Spleen (tissue), 11 donors: Measurements from ENCODE around the gene UBLCP1. TPM values are rescaled to one million over a fixed set of nuclear protein-coding genes. Genes with fewer than 3 reads are reported as not detected.
"Not testable (repeated sequence)": the region's sequence is repeated elsewhere in the genome, so short reads cannot be mapped to it uniquely, and the experiment has no call there.

Source experiments
- DNase-seq: peaks from one replicate; pipeline ENCODE4 v3.0.0-alpha.2; 2020
- H3K27ac ChIP-seq, 8 donors: fragments of 200-600 bp; sonication (generic) in 7 of 8; 1 replicate in 4 of 8; 2 replicates in 4 of 8; pipeline versions ENCODE4 v1.5.0 to v1.8.0; 2016 to 2021; ENCODE audit warnings: inconsistent platforms in 4 of 8, mild to moderate bottlenecking in 4 of 8, moderate library complexity in 1 of 8
- H3K27me3 ChIP-seq, 7 donors: fragments of 200-600 bp; sonication (generic) in 6 of 7; replicated peaks in 1 of 7; 1 replicate in 4 of 7; 2 replicates in 3 of 7; pipeline versions ENCODE4 v1.5.0 to v1.8.0; 2016 to 2021; ENCODE audit warnings: inconsistent platforms in 3 of 7, mild to moderate bottlenecking in 1 of 7
- H3K36me3 ChIP-seq, 6 donors: fragments of 200-600 bp; sonication (generic) in 5 of 6; 1 replicate in 4 of 6; 2 replicates in 2 of 6; pipeline versions ENCODE4 v1.5.0 to v1.8.0; 2016 to 2021; ENCODE audit warnings: inconsistent platforms in 2 of 6
- H3K4me1 ChIP-seq, 6 donors: fragments of 200-600 bp; sonication (generic) in 5 of 6; 1 replicate in 3 of 6; 2 replicates in 3 of 6; pipeline versions ENCODE4 v1.5.0 to v1.8.0; 2016 to 2021; ENCODE audit warnings: inconsistent platforms in 3 of 6
- H3K4me3 ChIP-seq, 8 donors: fragments of 200-600 bp; sonication (generic) in 7 of 8; 1 replicate in 4 of 8; 2 replicates in 4 of 8; pipeline versions ENCODE4 v1.5.0 to v1.8.0; 2016 to 2021; ENCODE audit warnings: inconsistent platforms in 4 of 8, mild to moderate bottlenecking in 4 of 8, moderate library complexity in 2 of 8
- H3K9me3 ChIP-seq, 8 donors: fragments of 200-600 bp; sonication (generic) in 7 of 8; 1 replicate in 4 of 8; 2 replicates in 4 of 8; pipeline versions ENCODE4 v1.5.0 to v1.8.0; 2016 to 2021; ENCODE audit warnings: inconsistent platforms in 4 of 8
- CTCF ChIP-seq, 11 experiments: fragments of 200-600 bp in 7 of 11; fragments of 450-650 bp in 4 of 11; sonication (generic) in 4 of 11; IDR thresholded peaks in 8 of 11; conservative IDR thresholded peaks in 3 of 11; 1 replicate in 7 of 11; 2 replicates in 4 of 11; pipeline versions ENCODE4 v1.4.0 to v1.8.0; 2016 to 2021; ENCODE audit warnings: antibody characterized with exemption in 11 of 11, inconsistent platforms in 4 of 11, mild to moderate bottlenecking in 1 of 11
- POLR2A ChIP-seq, 3 donors: fragments of 450-650 bp; IDR thresholded peaks; one replicate each; pipeline ENCODE4 v1.5.1; 2017; ENCODE audit warnings: antibody characterized with exemption in 3 of 3, mild to moderate bottlenecking in 1 of 3
- POLR2AphosphoS5 ChIP-seq, 3 donors: sonication (generic); formaldehyde crosslinking; IDR thresholded peaks; one replicate each; pipeline ENCODE4 v1.5.1; 2017; ENCODE audit warnings: antibody characterized with exemption in 3 of 3
- WGBS, 5 donors: extraction: QIAGEN DNeasy Blood & Tissue Kit in 3 of 5; methylation state at CpG; one replicate each; pipeline versions ENCODE4 v1.1.5 to v1.1.7; 2013 to 2018; 5-methylcytosine and 5-hydroxymethylcytosine counted together
- intact Hi-C: fragments of 100-400 bp; cut with DNase I; formaldehyde crosslinking; loops from one replicate; pipeline ENCODE4 v1.15.0; 2023; ENCODE audit warnings: low total_unique reads
- polyA plus RNA-seq, 3 donors: library from polyadenylated mRNA; stranded (reverse); fragments of 200-250 nt; gene quantifications; one replicate each; pipeline ENCODE4 v1.2.1, GENCODE V29; 2013
- total RNA-seq, 7 donors: library from RNA; depleted of rRNA in 3 of 7; stranded (reverse); fragments of >200 nt in 3 of 7; fragmentation: NEBNext Ultra II Directional in 4 of 7; extraction: Animal tissue kit (Norgen Biotek cat#: 25700) in 4 of 7; gene quantifications; one replicate each; pipeline versions ENCODE4 v1.1.0 to v1.2.1, GENCODE V29; 2016 to 2021
- donor health status: healthy with polysubstance abuse.
- donor health status: DM: no; HTN: no; CAD: no; lungs with moderate emphysema.
- donor health status: DM: no; HTN: no; CAD: no.
- donor health status: Bipolar disorder and iron deficiency.
- donor health status: healthy.
- donor health status: DM: no; HTN: no; CAD: no.
- donor health status: DM: yes; HTN: yes; CAD: no.

UBLCP1 gene
- total and polyA plus RNA-seq, 10 donors, result 25.4 to 44.8 (median 29.9) TPM

- intact Hi-C loops, result no loop called here
- Histone ChIP-seq H3K36me3 (no peaks in the 10 kb centered on the region), H3K4me1 (no peaks in the 10 kb centered on the region), H3K27me3 (no peaks in the 10 kb centered on the region), H3K4me3 (no peak overlapping the region), H3K27ac (no peak overlapping the region), H3K9me3 (no peaks in the 10 kb centered on the region)
- DNase-seq, result no peak
- no peak for TF ChIP-seq POLR2A (IDR thresholded peaks at IDR 0.05)
- no peak for TF ChIP-seq POLR2AphosphoS5 (IDR thresholded peaks at IDR 0.05)
- no peak for TF ChIP-seq CTCF (IDR thresholded peaks at IDR 0.05 in 8 of 11, conservative IDR thresholded peaks at IDR 0.05 in 3 of 11)
- 58 to 86% (median 68%) methylated on average over 3 of the region's 3 CpGs for WGBS, 5 donors
These were observed 32.4 kb upstream of the UBLCP1 start for GRCh38 chr5:159230657-159231056.

GRCh38 chr5:159231167-159231566 is 31.9 kb upstream of the UBLCP1 start:
- Histone ChIP-seq H3K27ac (no peak overlapping the region), H3K9me3 (no peaks in the 10 kb centered on the region), H3K27me3 (no peaks in the 10 kb centered on the region), H3K4me1 (no peaks in the 10 kb centered on the region), H3K4me3 (no peak overlapping the region), H3K36me3 (no peaks in the 10 kb centered on the region)
- no peak for DNase-seq
- intact Hi-C loops, result no loop called here
- 91 to 98% (median 95%) methylated on average over 2 of the region's 2 CpGs for WGBS, 5 donors
- TF ChIP-seq POLR2A (IDR thresholded peaks at IDR 0.05), result no peak
- no peak for TF ChIP-seq CTCF (IDR thresholded peaks at IDR 0.05 in 8 of 11, conservative IDR thresholded peaks at IDR 0.05 in 3 of 11)
- no peak for TF ChIP-seq POLR2AphosphoS5 (IDR thresholded peaks at IDR 0.05)

- intact Hi-C loops, H3K27me3 ChIP-seq, H3K4me3 ChIP-seq, H3K36me3 ChIP-seq, H3K9me3 ChIP-seq, DNase-seq, H3K4me1 ChIP-seq, H3K27ac ChIP-seq: not testable (repeated sequence)
- 89 to 100% (median 97%) methylated on average over 2 of the region's 2 CpGs for WGBS, 5 donors
These were observed 27.1 kb upstream of the UBLCP1 start for GRCh38 chr5:159235871-159236520.

GRCh38 chr5:159240301-159240870 is 22.7 kb upstream of the UBLCP1 start:
- no peak for DNase-seq
- TF ChIP-seq CTCF (IDR thresholded peaks at IDR 0.05 in 8 of 11, conservative IDR thresholded peaks at IDR 0.05 in 3 of 11), result no peak
- no peak for TF ChIP-seq POLR2A (IDR thresholded peaks at IDR 0.05)
- TF ChIP-seq POLR2AphosphoS5 (IDR thresholded peaks at IDR 0.05), result no peak

More at GRCh38 chr5:159240301-159240870, 22.7 kb upstream of the UBLCP1 start:
- peaks cover 0 to 17% (median 9%) of the 10 kb centered on the region in 6 donors for H3K4me1 ChIP-seq
- no peak overlapping the region for H3K4me3 ChIP-seq
- 81 to 94% (median 88%) methylated on average over 4 of the region's 4 CpGs for WGBS, 5 donors
- no peaks in the 10 kb centered on the region for H3K36me3 ChIP-seq
- H3K27ac ChIP-seq, result no peak overlapping the region
- intact Hi-C loops, result no loop called here
- H3K9me3 ChIP-seq, result no peaks in the 10 kb centered on the region
- H3K27me3 ChIP-seq, result no peaks in the 10 kb centered on the region
